Left cardiac atrium (tissue), 2 donors: ENCODE measurements around the gene MRPL53. TPM values are rescaled to one million over a fixed set of nuclear protein-coding genes. Genes with fewer than 3 reads are reported as not detected.

Experiments
- total RNA-seq, 2 donors: library from RNA; stranded (reverse); fragmentation: NEBNext Ultra II Directional; extraction: Animal tissue kit (Norgen Biotek cat#: 25700); gene quantifications; one replicate each; pipeline ENCODE4 v1.2.1, GENCODE V29; 2021
- donor health status: DM: no; HTN: yes; CAD: no; lungs with severe emphysema.
- donor health status: DM: yes; HTN: yes; CAD: no.

Gene MRPL53
- total RNA-seq, 2 donors from 2014 or later: 110 to 127 TPM

Other genes with a start within 250 kb of the MRPL53 start
- gene SLC4A5, start 129.3 kb downstream of the MRPL53 start, total RNA-seq: 1 to 10 TPM; 1.2 to 1.7 TPM
- gene DCTN1, start 92.4 kb downstream of the MRPL53 start, total RNA-seq: 100 to 1,000 TPM; 106 to 118 TPM
- gene C2orf81, start 51.1 kb downstream of the MRPL53 start, total RNA-seq: under 1 TPM; 0.59 to 0.79 TPM
- 1 to 10 TPM; 4.1 to 5.5 TPM for gene WDR54, start 51.0 kb downstream of the MRPL53 start, total RNA-seq
- 10 to 100 TPM; 14.1 to 18.7 TPM for gene RTKN, start 30.7 kb downstream of the MRPL53 start, total RNA-seq
- 10 to 100 TPM; 21.1 to 22.1 TPM for gene INO80B, start 17.6 kb downstream of the MRPL53 start, total RNA-seq
- gene WBP1, start 14.2 kb downstream of the MRPL53 start, total RNA-seq: 10 to 100 TPM; 42.2 to 56.7 TPM
- 10 to 100 TPM; 25.3 to 32.7 TPM for gene MOGS, start 7.3 kb downstream of the MRPL53 start, total RNA-seq
- 1 to 10 TPM; 6.8 to 8.8 TPM for gene CCDC142, start 10.3 kb upstream of the MRPL53 start, total RNA-seq
- gene TTC31, start 10.4 kb upstream of the MRPL53 start, total RNA-seq: 10 to 100 TPM; 11.9 TPM
- gene LBX2, start 26.9 kb upstream of the MRPL53 start, total RNA-seq: 1 to 10 TPM in 1 of 2 donors, under 1 TPM in 1; 0.60 to 1.0 TPM
- 10 to 100 TPM; 18.3 to 24.0 TPM for gene PCGF1, start 35.0 kb upstream of the MRPL53 start, total RNA-seq
- gene TLX2, start 41.8 kb upstream of the MRPL53 start, total RNA-seq: not detected
- gene DQX1, start 53.6 kb upstream of the MRPL53 start, total RNA-seq: not detected
- 10 to 100 TPM; 62.2 to 78.3 TPM for gene AUP1, start 57.0 kb upstream of the MRPL53 start, total RNA-seq
- 10 to 100 TPM; 28.7 to 29.3 TPM for gene HTRA2, start 57.3 kb upstream of the MRPL53 start, total RNA-seq
- gene LOXL3, start 81.3 kb upstream of the MRPL53 start, total RNA-seq: 1 to 10 TPM; 4.1 to 8.4 TPM
- 10 to 100 TPM in 1 of 2 donors, 1 to 10 TPM in 1; 7.9 to 12.4 TPM for gene DOK1, start 82.0 kb upstream of the MRPL53 start, total RNA-seq
- under 1 TPM; 0.44 to 0.65 TPM for gene M1AP, start 175.7 kb upstream of the MRPL53 start, total RNA-seq
- gene SEMA4F, start 181.6 kb upstream of the MRPL53 start, total RNA-seq: 1 to 10 TPM; 3.4 to 6.1 TPM